Vagina (tissue), 2 donors: Measurements from ENCODE around the gene IL17C.

Experiments used
- POLR2AphosphoS5 ChIP-seq, 2 donors: sonication (generic); formaldehyde crosslinking; IDR thresholded peaks; one replicate each; pipeline ENCODE4 v1.9.0; 2017; ENCODE audit warnings: antibody characterized with exemption in 2 of 2, mild to moderate bottlenecking in 2 of 2, low read depth in 1 of 2; ENCODE audit not compliant: insufficient read depth in 1 of 2
- TF ChIP-seq, protein P1 (sequence below), 3 experiments: fragments of 450-650 bp in 2 of 3; fragments of 200-600 bp in 1 of 3; sonication (generic) in 1 of 3; IDR thresholded peaks; one replicate each; pipeline ENCODE4 v1.5.1; 2017 to 2019; ENCODE audit warnings: antibody characterized with exemption in 3 of 3, mild to moderate bottlenecking in 2 of 3, moderate library complexity in 2 of 3

DNA sequence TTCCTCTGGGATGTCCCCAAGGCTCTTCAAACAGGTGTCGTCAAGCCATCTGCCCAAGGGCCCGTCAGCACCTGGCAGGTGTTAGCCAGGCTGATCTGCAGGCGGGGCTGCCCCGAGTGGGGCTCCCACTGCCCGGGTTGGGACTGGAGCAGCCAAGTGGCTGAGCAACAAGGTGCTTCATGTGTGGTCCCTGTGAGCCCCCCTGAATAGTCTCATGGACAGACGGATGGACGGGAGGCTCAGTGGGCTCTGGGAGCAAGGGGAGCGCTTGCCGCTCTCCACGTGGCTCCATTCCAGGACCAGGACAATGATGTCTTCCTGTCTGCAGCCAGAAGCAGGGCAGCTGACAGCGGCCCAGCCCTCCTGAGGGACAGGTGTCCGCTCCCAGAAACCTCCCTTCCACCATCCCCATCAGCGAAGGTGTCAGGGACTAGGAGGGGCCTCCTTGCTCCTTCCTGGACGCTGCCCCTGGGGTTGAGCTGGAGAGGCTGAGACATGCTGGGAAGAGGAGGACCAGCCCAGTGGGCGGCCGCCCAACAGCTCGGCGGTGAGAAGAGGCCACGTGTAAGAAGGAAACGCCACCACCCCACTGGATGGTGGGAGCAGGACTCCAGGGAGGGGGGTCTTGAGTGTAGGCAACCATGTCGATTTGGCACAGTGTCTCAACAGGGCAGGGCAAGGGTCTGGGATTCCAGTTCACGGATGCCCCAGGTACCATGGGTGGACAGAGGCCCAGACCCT, 38.3 kb downstream of the IL17C start:
- TF ChIP-seq, protein P1, sequence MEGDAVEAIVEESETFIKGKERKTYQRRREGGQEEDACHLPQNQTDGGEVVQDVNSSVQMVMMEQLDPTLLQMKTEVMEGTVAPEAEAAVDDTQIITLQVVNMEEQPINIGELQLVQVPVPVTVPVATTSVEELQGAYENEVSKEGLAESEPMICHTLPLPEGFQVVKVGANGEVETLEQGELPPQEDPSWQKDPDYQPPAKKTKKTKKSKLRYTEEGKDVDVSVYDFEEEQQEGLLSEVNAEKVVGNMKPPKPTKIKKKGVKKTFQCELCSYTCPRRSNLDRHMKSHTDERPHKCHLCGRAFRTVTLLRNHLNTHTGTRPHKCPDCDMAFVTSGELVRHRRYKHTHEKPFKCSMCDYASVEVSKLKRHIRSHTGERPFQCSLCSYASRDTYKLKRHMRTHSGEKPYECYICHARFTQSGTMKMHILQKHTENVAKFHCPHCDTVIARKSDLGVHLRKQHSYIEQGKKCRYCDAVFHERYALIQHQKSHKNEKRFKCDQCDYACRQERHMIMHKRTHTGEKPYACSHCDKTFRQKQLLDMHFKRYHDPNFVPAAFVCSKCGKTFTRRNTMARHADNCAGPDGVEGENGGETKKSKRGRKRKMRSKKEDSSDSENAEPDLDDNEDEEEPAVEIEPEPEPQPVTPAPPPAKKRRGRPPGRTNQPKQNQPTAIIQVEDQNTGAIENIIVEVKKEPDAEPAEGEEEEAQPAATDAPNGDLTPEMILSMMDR (IDR thresholded peaks at IDR 0.05) = no peak
- TF ChIP-seq POLR2AphosphoS5 (IDR thresholded peaks at IDR 0.05; ENCODE audit: insufficient read depth in 1 of 2, low read depth in 1 of 2) = no peak
